ENCODE results near the gene URI1. TPM values are rescaled to one million over a fixed set of nuclear protein-coding genes. Genes with fewer than 3 reads are reported as not detected.
"Not testable (repeated sequence)": the region's sequence is repeated elsewhere in the genome, so short reads cannot be mapped to it uniquely, and the experiment has no call there.

URI1 gene
- total RNA-seq, 2 experiments from 2014 or later, result 45.1 to 79.2 TPM

DNA sequence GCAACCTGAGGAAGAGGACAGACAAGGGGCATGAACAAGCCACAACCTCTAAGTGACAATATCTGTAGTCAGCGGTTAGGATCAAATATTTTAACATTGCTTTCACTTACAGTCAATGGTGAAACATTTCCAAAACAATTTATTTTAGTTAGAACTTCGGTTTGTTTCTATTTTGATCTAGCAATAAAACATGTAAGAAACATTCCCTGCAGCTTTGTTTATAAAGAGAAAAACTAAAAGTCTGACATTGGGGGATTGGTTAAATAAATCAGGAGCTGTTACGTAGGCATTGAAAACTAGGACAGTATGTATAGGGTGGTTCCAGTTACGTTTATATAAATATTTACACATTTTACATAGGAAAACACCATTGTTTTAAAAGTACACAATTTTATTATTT is 3.4 kb downstream of the URI1 start:
- POLR2A ChIA-PET, result interaction anchor here (0.7 to 2.0 kb wide), 11 partner anchors 8 to 1875 kb away, joined by 3 to 7 read pairs (median 4); no protein-coding TSS in a partner anchor
- intact Hi-C loops (cut with micrococcal nuclease; ENCODE audit: unreplicated experiment), result no loop called here
- CTCF ChIA-PET (ENCODE audit: unreplicated experiment), result no interaction called here

DNA sequence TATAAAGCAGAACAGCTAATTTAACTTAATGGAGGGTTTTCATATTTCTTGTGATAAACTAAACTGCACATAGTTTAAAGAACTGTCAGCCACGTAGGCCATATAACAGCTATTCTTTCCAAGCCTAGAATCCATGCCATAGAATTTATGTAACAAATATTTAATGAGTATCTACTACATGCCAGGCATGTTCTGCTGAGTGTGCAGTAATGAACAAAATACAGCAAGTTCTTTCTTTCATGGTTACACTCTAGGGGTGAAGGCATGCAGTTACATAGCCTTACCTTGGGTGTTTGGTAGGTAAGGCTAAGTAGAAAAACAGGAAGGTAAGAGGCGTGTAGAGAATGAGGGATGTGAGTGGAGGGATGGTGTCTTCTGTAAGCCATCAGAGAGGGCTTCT is 4.6 kb downstream of the URI1 start:
- TF ChIP-seq EZH2phosphoT487 (IDR thresholded peaks at IDR 0.05; ENCODE audit: borderline replicate concordance, low read depth, low read length), result no peak
- TF ChIP-seq, protein P1, sequence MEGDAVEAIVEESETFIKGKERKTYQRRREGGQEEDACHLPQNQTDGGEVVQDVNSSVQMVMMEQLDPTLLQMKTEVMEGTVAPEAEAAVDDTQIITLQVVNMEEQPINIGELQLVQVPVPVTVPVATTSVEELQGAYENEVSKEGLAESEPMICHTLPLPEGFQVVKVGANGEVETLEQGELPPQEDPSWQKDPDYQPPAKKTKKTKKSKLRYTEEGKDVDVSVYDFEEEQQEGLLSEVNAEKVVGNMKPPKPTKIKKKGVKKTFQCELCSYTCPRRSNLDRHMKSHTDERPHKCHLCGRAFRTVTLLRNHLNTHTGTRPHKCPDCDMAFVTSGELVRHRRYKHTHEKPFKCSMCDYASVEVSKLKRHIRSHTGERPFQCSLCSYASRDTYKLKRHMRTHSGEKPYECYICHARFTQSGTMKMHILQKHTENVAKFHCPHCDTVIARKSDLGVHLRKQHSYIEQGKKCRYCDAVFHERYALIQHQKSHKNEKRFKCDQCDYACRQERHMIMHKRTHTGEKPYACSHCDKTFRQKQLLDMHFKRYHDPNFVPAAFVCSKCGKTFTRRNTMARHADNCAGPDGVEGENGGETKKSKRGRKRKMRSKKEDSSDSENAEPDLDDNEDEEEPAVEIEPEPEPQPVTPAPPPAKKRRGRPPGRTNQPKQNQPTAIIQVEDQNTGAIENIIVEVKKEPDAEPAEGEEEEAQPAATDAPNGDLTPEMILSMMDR (conservative IDR thresholded peaks at IDR 0.05; ENCODE audit: low read length), result no peak
- CTCF ChIA-PET (ENCODE audit: unreplicated experiment), result no interaction called here
- DNase-seq (ENCODE audit: low spot score), result no peak
- H3K9me3 ChIP-seq (ENCODE audit: low read length), result peaks cover 10% of the 10 kb centered on the region
- no peak overlapping the region for H2AFZ ChIP-seq (ENCODE audit: low read length)
- H3K4me2 ChIP-seq (ENCODE audit: low read length), result no peak overlapping the region
- no peak overlapping the region for H3K27ac ChIP-seq (ENCODE audit: low read depth, low read length, poor library complexity, severe bottlenecking)
- H3K4me1 ChIP-seq (ENCODE audit: insufficient read depth, low read length, poor library complexity, severe bottlenecking), result peaks cover 27% of the 10 kb centered on the region
- H3K4me3 ChIP-seq (ENCODE audit: low read depth, low read length, poor library complexity, severe bottlenecking), result no peak overlapping the region
- POLR2A ChIA-PET, result interaction anchor here (0.6 to 2.0 kb wide), 9 partner anchors 8 to 56 kb away, joined by 3 to 7 read pairs (median 4); no protein-coding TSS in a partner anchor
- peaks cover 28% of the 10 kb centered on the region for H4K20me1 ChIP-seq (ENCODE audit: insufficient read depth, low read length)
- H3K79me2 ChIP-seq (ENCODE audit: insufficient read depth, low read depth, low read length), result peaks cover 82% of the 10 kb centered on the region
- no TSS peak for BruUV-seq (replicated peaks)
- peaks cover 51% of the 10 kb centered on the region for H3K36me3 ChIP-seq (ENCODE audit: insufficient read depth, low read length)
- no peaks in the 10 kb centered on the region for H3K9me2 ChIP-seq (ENCODE audit: insufficient read depth, low read length)
- intact Hi-C loops (cut with micrococcal nuclease; ENCODE audit: unreplicated experiment), result no loop called here

More for the DNA sequence above, 3.4 kb downstream of the URI1 start:
- Histone ChIP-seq H3K79me2 (ENCODE audit: insufficient read depth, low read depth, low read length) (peaks cover 70% of the 10 kb centered on the region), H3K4me2 (ENCODE audit: low read length) (peak overlapping the region; percentile 66), H3K4me1 (ENCODE audit: insufficient read depth, low read length, poor library complexity, severe bottlenecking) (peaks cover 37% of the 10 kb centered on the region), H4K20me1 (ENCODE audit: insufficient read depth, low read length) (peaks cover 28% of the 10 kb centered on the region), H3K4me3 (ENCODE audit: low read depth, low read length, poor library complexity, severe bottlenecking) (peak overlapping the region; percentile 51), H3K9me2 (ENCODE audit: insufficient read depth, low read length) (no peaks in the 10 kb centered on the region), H2AFZ (ENCODE audit: low read length) (no peak overlapping the region), H3K9me3 (ENCODE audit: low read length) (peaks cover 10% of the 10 kb centered on the region), H3K36me3 (ENCODE audit: insufficient read depth, low read length) (peaks cover 39% of the 10 kb centered on the region), H3K27ac (ENCODE audit: low read depth, low read length, poor library complexity, severe bottlenecking) (no peak overlapping the region)
- TF ChIP-seq, protein P1 (conservative IDR thresholded peaks at IDR 0.05; ENCODE audit: low read length), result no peak
- no peak for TF ChIP-seq EZH2phosphoT487 (IDR thresholded peaks at IDR 0.05; ENCODE audit: borderline replicate concordance, low read depth, low read length)
- no peak for DNase-seq (ENCODE audit: low spot score)
- TSS peak; percentile 47 for BruUV-seq (replicated peaks)

DNA sequence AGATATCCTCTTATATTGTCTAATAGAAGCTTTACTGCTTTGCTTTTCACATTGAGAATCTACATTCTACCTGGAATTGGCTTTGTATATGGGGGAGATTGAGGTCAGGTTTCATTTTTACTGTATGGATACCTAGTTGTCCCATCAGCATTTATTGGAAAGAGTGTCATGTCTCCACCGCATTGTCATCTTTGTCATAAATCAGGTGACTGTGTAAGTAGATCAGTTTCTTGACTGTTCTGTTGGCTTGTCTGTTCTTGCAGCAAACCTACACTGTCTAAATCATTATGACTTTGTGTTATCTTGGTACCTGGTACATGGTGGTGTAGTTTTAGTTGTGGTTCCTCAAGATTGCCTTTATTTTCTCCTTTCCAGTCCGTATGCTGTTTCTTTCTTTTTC is 5.8 kb downstream of the URI1 start:
- Histone ChIP-seq H3K79me2 (ENCODE audit: insufficient read depth, low read depth, low read length) (peaks cover 91% of the 10 kb centered on the region), H3K9me2 (ENCODE audit: insufficient read depth, low read length) (no peaks in the 10 kb centered on the region), H2AFZ (ENCODE audit: low read length) (no peak overlapping the region), H3K36me3 (ENCODE audit: insufficient read depth, low read length) (peaks cover 61% of the 10 kb centered on the region), H4K20me1 (ENCODE audit: insufficient read depth, low read length) (peaks cover 27% of the 10 kb centered on the region), H3K4me1 (ENCODE audit: insufficient read depth, low read length, poor library complexity, severe bottlenecking) (peaks cover 25% of the 10 kb centered on the region), H3K4me2 (ENCODE audit: low read length) (no peak overlapping the region), H3K27ac (ENCODE audit: low read depth, low read length, poor library complexity, severe bottlenecking) (no peak overlapping the region), H3K9me3 (ENCODE audit: low read length) (peaks cover 10% of the 10 kb centered on the region), H3K4me3 (ENCODE audit: low read depth, low read length, poor library complexity, severe bottlenecking) (no peak overlapping the region)
- BruUV-seq (replicated peaks), result no TSS peak
- TF ChIP-seq, protein P1 (conservative IDR thresholded peaks at IDR 0.05; ENCODE audit: low read length), result no peak
- no peak for TF ChIP-seq EZH2phosphoT487 (IDR thresholded peaks at IDR 0.05; ENCODE audit: borderline replicate concordance, low read depth, low read length)
- intact Hi-C loops (cut with micrococcal nuclease; ENCODE audit: unreplicated experiment), result no loop called here
- DNase-seq (ENCODE audit: low spot score), result no peak
- CTCF ChIA-PET (ENCODE audit: unreplicated experiment), result no interaction called here
- POLR2A ChIA-PET, result no interaction called here

DNA sequence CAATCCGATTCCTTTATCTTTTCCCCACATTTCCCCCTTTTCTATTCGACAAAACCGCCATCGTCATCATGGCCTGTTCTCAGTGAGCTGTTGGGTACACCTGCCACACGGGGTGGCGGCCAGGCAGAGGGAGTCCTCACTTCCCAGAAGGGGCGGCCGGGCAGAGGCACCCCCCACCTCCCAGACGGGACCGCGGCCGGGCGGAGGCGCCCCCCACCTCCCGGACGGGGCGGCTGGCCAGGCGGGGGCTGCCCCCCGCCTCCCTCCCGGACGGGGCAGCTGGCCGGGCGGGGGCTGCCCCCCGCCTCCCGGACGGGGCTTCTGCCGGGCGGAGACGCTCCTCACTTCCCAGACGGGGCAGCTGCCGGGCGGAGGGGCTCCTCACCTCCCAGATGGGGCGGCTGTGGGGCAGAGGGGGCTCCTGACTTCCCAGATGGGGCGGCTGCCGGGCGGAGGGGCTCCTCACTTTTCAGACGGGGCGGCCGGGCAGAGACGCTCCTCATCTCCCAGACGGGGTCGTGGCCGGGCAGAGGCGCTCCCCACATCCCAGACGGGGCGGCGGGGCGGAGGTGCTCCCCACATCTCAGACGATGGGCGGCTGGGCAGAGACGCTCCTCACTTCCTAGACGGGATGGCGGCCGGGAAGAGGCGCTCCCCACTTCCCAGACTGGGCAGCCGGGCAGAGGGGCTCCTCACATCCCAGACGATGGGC is 6.9 kb downstream of the URI1 start:
- intact Hi-C loops (cut with micrococcal nuclease; ENCODE audit: unreplicated experiment); DNase-seq (ENCODE audit: low spot score); H3K9me2 ChIP-seq (ENCODE audit: insufficient read depth, low read length); H3K4me3 ChIP-seq (ENCODE audit: low read depth, low read length, poor library complexity, severe bottlenecking); H3K4me2 ChIP-seq (ENCODE audit: low read length); H3K27ac ChIP-seq (ENCODE audit: low read depth, low read length, poor library complexity, severe bottlenecking); CTCF ChIA-PET (ENCODE audit: unreplicated experiment); H3K9me3 ChIP-seq (ENCODE audit: low read length); POLR2A ChIA-PET; H2AFZ ChIP-seq (ENCODE audit: low read length); BruUV-seq (replicated peaks): not testable (repeated sequence)
- peaks cover 71% of the 10 kb centered on the region for H3K36me3 ChIP-seq (ENCODE audit: insufficient read depth, low read length)
- H3K4me1 ChIP-seq (ENCODE audit: insufficient read depth, low read length, poor library complexity, severe bottlenecking), result peaks cover 19% of the 10 kb centered on the region
- peaks cover 91% of the 10 kb centered on the region for H3K79me2 ChIP-seq (ENCODE audit: insufficient read depth, low read depth, low read length)
- H4K20me1 ChIP-seq (ENCODE audit: insufficient read depth, low read length), result peaks cover 18% of the 10 kb centered on the region
